ENCODE measurements around the gene EXOC1.
"Not testable (repeated sequence)": the region's sequence is repeated elsewhere in the genome, so short reads cannot be mapped to it uniquely, and the experiment has no call there.

Gene EXOC1

DNA sequence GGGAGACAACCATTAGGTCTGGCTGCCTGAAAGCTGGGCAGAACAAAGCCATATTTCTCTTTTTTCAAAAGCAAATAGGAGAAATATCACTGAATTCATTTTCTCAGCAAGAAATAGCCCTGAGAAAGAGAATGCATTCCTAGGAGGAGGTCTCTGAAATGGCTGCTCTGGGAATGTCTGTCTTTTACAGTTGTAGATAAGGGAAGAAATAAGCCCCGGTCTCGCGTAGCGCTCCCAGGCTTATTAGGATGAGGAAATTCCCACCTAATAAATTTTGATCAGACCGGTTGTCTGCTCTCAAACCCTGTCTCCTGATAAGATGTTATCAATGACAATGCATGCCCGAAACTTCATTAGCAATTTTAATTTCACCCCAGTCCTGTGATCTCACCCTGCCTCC lies 82.5 kb downstream of the EXOC1 start:
- DNase-seq; intact Hi-C loops (cut with DNase I): not testable (repeated sequence)

DNA sequence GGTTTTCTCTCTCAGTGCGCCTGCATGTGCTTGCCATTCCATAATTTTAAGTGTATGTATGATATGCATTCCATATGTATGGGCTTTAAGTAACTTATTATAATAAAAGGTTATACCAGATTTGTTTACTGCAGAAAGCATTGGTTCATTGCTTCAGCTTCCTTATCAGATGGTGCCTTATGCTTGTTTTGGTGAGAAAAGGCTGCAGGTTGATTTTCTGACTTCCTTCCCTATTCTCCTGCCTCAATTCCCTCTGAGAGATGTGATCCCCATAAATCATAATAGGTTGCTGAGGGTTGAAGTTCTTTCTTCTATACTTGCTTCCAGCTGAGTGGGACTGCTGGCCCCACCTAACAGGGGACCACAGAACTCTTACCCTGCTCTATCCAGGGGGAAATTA lies 85.0 kb downstream of the EXOC1 start:
- DNase-seq: no peak
- intact Hi-C loops (cut with DNase I): no loop called here

DNA sequence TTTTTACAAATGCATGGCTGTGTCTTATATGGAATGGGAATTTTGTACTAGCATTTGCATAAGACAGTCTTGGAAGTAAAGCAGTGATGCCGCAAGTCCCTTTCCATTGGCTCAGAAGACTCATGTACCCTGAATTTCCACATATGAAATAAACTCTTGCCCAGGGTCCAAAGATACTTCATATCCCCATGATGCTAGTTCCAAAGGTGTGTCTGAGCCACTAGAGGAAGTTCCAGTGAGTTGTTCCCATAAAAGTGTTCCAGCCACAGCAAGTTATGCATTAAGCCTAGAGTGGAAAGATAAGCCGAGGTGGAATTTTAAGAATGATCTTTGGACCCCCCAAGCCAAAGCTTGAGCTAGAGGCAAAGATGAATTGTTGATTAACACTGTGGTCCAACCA lies 86.0 kb downstream of the EXOC1 start:
- intact Hi-C loops (cut with DNase I): no loop called here
- no peak for DNase-seq

DNA sequence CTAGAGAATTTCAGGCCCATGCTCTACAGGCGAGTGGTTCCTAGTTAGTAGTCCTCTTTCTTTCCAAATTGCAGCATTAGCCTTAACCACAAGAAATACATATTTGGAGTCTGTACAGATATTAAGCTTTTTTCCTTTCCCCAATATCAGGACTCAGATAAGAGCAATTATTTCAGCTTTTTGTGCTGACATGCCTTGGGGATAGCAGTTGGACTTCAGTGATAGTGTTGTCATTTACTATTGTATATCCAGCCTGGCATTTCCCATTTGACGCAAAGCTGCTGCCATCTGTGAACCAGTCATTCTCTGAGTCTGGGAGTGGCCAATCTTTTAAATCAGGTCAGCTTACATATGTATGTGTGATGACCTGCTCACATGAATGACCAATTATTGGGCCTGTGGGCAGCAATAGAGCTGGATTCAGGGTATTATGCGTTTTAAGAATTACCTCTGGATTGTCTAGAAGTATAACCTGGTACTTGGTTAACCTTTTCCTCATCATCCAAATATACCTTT lies 88.5 kb downstream of the EXOC1 start:
- DNase-seq: no peak
- intact Hi-C loops (cut with DNase I): no loop called here

DNA sequence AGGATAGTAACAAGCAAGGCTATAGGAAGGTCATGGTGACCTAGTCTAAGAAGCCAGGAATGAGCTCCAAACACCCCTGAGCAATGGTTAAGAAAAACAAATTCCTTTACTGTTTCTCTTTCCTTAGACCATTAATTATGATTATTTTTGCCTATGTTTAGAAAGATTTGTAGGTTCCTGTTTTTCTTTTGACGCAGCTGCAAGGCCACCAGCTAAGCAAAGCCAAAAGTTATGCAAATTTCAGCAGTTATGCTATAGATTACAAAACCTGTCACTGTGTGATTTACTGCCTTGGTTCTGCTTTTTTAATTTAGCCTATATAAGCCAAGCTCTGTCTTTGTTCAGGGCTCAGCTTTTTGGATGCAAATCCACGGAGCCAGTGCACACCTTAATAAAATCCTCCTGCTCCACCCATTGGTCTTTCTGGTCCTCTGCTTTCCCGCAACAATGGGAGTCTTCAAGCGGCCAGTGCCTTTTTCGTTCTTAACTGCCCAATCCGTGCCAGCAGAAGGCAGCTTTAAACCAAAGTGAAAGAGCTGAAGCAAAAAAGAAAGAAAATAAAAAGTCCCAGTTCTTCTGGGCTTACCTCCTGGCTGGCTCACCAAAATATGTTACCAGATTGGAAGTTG lies 93.9 kb downstream of the EXOC1 start:
- no peak for DNase-seq
- intact Hi-C loops (cut with DNase I): no loop called here

DNA sequence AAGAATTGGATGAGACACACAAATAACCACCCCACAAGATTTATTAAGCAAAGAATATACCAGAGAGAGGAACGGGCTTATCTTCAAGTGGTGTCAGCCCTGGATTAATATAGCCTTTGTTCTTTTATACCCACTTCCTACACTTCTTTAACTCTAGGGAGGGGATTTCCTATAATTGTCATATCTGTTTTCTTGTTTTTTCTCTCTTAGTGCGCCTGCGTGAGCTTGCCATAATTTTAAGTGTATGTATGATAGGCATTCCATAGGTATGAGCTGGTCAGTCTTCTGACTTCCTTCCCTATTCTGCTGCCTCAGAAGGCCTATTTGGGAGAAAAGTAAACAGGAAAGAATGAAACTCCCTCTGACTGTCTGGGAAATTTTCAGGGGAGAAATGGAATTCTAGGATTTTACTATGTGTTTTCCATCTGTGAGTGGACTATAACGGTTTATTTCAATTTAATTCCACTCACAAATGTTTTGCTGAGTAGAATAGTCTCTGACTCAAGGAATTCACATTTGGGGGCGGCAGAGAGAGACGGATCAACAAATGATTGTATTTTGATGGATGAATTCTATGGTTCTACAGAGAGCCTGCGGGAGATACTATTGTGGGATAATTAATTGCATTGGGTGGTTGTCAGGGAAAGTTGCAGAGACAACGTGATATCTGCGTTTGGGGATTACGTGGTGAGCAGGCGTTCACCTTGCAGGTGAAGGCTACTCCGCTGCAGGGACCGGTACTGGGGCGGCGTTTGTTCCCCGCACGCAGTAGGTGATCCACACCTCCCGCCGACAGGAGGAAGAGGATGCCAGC lies 94.7 kb downstream of the EXOC1 start:
- DNase-seq: no peak
- intact Hi-C loops (cut with DNase I): loop anchor here (2.0 kb wide), 1 partner anchor 353 kb away; no protein-coding TSS in a partner anchor

DNA sequence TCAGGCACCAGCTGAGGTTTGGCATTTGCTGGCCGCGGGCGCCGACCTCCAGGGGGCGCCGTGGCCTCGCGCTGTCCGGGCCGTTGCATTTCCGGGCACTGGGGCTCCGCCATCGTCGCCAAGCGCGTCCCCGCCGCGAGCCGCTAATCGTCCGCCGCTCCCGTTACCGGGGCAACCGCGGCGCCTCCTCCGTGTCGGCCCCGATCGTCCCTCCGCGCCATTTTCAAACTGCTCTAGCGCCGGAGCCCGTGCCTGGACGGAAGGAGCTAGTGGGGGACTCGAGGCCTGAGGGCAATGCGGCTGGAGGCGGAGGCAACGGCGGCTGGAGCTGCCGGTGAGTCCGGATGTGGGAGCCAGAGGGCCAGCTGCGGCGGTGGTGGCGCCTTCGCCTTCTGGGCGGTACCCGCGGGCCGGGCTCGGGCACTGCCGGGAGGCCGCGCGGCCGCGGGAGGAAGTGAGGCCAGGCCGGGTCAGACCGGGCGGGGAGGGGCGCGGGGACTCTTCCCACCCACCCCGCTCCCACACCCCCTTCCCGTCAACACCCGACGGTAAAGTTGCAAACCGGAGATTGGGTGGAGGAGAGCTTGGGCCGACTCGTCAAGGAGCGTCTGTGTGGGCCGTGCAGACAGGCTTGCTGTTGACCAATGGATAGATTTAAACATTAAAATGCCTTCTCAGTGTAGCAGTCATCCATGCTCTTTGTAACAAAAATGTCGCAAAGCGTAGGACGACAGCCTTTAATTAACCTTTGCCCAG lies 95.5 kb downstream of the EXOC1 start, which contains the start of gene CEP135:
TSS of gene CEP135 (plus strand) at position 220 of the 756 bp plus-strand sequence. CDS start 3,186 bp downstream, outside the sequence.
- intact Hi-C loops (cut with DNase I): loop anchor here (2.0 kb wide), 1 partner anchor 352 kb away; no protein-coding TSS in a partner anchor
- DNase-seq: peak; percentile 78 to 97 (median 94)

DNA sequence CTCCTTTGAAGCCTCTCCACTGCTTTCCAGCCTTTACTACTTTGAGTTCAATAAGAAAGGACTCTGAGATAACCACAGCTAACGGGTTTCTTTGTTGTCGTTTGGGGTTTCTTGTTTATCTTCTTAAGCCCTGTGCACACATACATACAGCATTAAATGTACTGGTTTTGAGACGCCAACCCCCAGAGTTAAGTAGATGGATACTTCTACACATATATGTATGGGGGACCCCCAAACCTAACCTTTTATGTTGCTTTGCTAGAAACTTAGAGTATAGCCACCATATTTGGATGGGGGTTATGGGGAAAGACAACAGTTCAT lies 96.0 kb downstream of the EXOC1 start:
- no peak for DNase-seq
- intact Hi-C loops (cut with DNase I): loop anchor here (2.0 kb wide), 1 partner anchor 351 kb away; no protein-coding TSS in a partner anchor

DNA sequence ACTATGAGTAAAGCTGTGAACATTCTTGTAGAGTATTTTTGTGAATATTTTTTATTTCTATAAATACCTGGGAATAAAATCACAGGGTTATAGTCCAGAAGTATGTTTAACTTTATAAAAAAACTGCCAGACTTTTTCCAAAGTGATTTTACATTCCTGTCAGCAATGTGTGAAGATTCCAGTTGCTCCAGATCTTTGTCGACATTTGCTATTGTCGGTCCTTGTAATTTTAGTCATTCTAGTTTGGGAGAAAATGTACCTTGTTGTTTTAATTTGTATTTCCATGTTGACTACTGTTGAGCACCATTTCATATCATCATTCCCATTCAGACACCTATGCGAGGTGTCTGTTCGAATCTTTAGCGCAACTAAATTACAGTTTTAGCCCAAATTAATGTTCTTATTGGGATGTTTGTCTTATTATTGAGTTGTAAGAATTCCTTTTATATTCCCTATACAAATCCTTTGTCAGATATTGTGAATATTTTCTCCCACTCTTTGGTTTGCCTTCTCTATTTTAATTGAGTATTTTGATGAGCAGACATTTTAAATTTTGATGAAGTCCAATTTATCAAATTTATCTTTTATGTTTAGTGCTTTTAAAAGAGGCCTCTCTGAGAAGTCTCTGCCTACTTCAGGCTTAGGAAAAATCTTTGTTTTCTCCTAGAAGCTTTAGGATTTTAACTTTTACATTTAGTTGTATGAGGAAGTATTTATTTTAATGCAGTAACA lies 97.9 kb downstream of the EXOC1 start:
- intact Hi-C loops (cut with DNase I): no loop called here
- DNase-seq: no peak
